GM12878 (cell line): ENCODE results near the gene HRH3. TPM values are rescaled to one million over a fixed set of nuclear protein-coding genes. Genes with fewer than 3 reads are reported as not detected.

Source experiments
- ATAC-seq: fragments of 200-7000 bp; cut with Tn5 transposase; 3 replicates; pipeline ENCODE4 v1.9.1; 2020; ENCODE audit warnings: mild to moderate bottlenecking, moderate library complexity
- BruUV-seq: library from RNA; stranded (reverse); fragments of 400-500 nt; replicated peaks from 2 replicates; lab custom pipeline; 2021; lab: Mats Ljungman, UMichigan
- CTCF ChIA-PET: fragments of 300-600 bp; sonication (Branson Sonifier 250); formaldehyde crosslinking; extraction: SDS; loops from one replicate; lab custom pipeline; 2021; ENCODE audit warnings: inconsistent platforms; lab: Yijun Ruan, JAX
- POLR2A ChIA-PET: fragments of 350-600 bp; formaldehyde crosslinking; extraction: SDS; loops from one replicate; lab custom pipeline; 2021; ENCODE audit warnings: inconsistent platforms; lab: Charles Lee
- RAD21 ChIA-PET: fragments of 300-600 bp; sonication (Branson Sonifier 250); formaldehyde crosslinking; loops from one replicate; lab custom pipeline; 2023; ENCODE audit warnings: antibody characterized with exemption; ENCODE audit not compliant: unreplicated experiment; lab: Charles Lee
- SMC1A ChIA-PET: fragments of 300-600 bp; sonication (Branson Sonifier 250); formaldehyde crosslinking; loops from one replicate; lab custom pipeline; 2023; ENCODE audit not compliant: unreplicated experiment, uncharacterized antibody; lab: Charles Lee
- DNase-seq: peaks from one replicate; pipeline ENCODE4 v3.0.0-alpha.2; 2011; ENCODE audit warnings: low read depth, low spot score
- FAIRE-seq: peaks from 3 replicates; lab custom pipeline; 2011; peaks lifted over from hg19 to GRCh38; lab: Jason Lieb, UNC
- H2AFZ ChIP-seq: 2 replicates; pipeline ENCODE4 v1.6.0; 2011; ENCODE audit warnings: low read depth, low read length, control low read depth; ENCODE audit not compliant: control insufficient read depth
- H3K27ac ChIP-seq: 2 replicates; pipeline ENCODE4 v1.5.1; 2011; ENCODE audit warnings: control low read depth; ENCODE audit not compliant: control insufficient read depth, insufficient read depth
- H3K27me3 ChIP-seq, 2 experiments: replicated peaks in 1 of 2; 2 replicates each; pipeline versions ENCODE4 v1.6.0 to v1.6.1; 2011; ENCODE audit warnings: low read length in 1 of 2; ENCODE audit not compliant: control insufficient read depth in 2 of 2, insufficient read depth in 2 of 2
- H3K36me3 ChIP-seq, 2 experiments: 2 replicates each; pipeline ENCODE4 v1.5.1; 2011; ENCODE audit warnings: low read length in 1 of 2; ENCODE audit not compliant: control insufficient read depth in 2 of 2, insufficient read depth in 2 of 2
- H3K4me1 ChIP-seq: 2 replicates; pipeline ENCODE4 v1.6.1; 2011; ENCODE audit warnings: mild to moderate bottlenecking, low read length, moderate library complexity, mixed read lengths; ENCODE audit not compliant: control insufficient read depth, insufficient read depth
- H3K4me2 ChIP-seq: 2 replicates; pipeline ENCODE4 v1.6.0; 2011; ENCODE audit warnings: control low read depth; ENCODE audit not compliant: control insufficient read depth, insufficient read depth
- H3K4me3 ChIP-seq: fragments of 200-600 bp; sonication (generic); 2 replicates; pipeline ENCODE4 v1.5.1; 2016
- H3K79me2 ChIP-seq: 2 replicates; pipeline ENCODE4 v1.6.0; 2011; ENCODE audit warnings: low read length; ENCODE audit not compliant: control insufficient read depth, insufficient read depth
- H3K9ac ChIP-seq: 2 replicates; pipeline ENCODE4 v1.8.0; 2011; ENCODE audit warnings: low read length, control low read depth, mixed read lengths; ENCODE audit not compliant: control insufficient read depth, insufficient read depth
- H3K9me3 ChIP-seq: replicated peaks from 3 replicates; pipeline ENCODE4 v1.5.1; 2011; ENCODE audit warnings: mild to moderate bottlenecking, low read length; ENCODE audit not compliant: control insufficient read depth, insufficient read depth
- H4K20me1 ChIP-seq: 2 replicates; pipeline ENCODE4 v1.6.0; 2011; ENCODE audit not compliant: control insufficient read depth, insufficient read depth
- EGR1 ChIP-seq, 2 experiments: IDR thresholded peaks; 1 replicate in 1 of 2; 2 replicates in 1 of 2; pipeline ENCODE4 v1.6.1; 2011 to 2012; ENCODE audit warnings: low read depth in 2 of 2, low read length in 2 of 2, borderline replicate concordance in 1 of 2, mild to moderate bottlenecking in 1 of 2, moderate library complexity in 1 of 2
- HDGF ChIP-seq: fragments of 450-650 bp; IDR thresholded peaks from 2 replicates; pipeline ENCODE4 v1.6.1; 2016; ENCODE audit warnings: antibody characterized with exemption
- JUND ChIP-seq: IDR thresholded peaks from 2 replicates; pipeline ENCODE4 v1.6.1; 2012; ENCODE audit warnings: low read depth, mild to moderate bottlenecking, low read length, improper control_type of control experiment, moderate library complexity
- MEF2A ChIP-seq: IDR thresholded peaks from 2 replicates; pipeline ENCODE4 v1.6.1; 2011; ENCODE audit warnings: low read depth, mild to moderate bottlenecking, low read length, moderate library complexity; ENCODE audit not compliant: insufficient read depth
- NFIC ChIP-seq: IDR thresholded peaks from 2 replicates; pipeline ENCODE4 v1.6.1; 2012; ENCODE audit warnings: low read depth, mild to moderate bottlenecking, inconsistent platforms, low read length, moderate library complexity
- NFXL1 ChIP-seq: fragments of 450-650 bp; IDR thresholded peaks from 2 replicates; pipeline ENCODE4 v1.6.1; 2017; ENCODE audit warnings: antibody characterized with exemption, mild to moderate bottlenecking, borderline replicate concordance
- POLR2A ChIP-seq: IDR thresholded peaks from 2 replicates; pipeline ENCODE4 v1.6.1; 2011; ENCODE audit warnings: low read depth, mild to moderate bottlenecking, low read length
- RAD21 ChIP-seq: IDR thresholded peaks from 2 replicates; pipeline ENCODE4 v1.6.1; 2011; ENCODE audit warnings: mild to moderate bottlenecking, low read depth, low read length, moderate library complexity; ENCODE audit not compliant: insufficient read depth
- SIN3A ChIP-seq: IDR thresholded peaks from 2 replicates; pipeline ENCODE4 v1.6.1; 2012; ENCODE audit warnings: low read depth, low read length, improper control_type of control experiment
- TCF12 ChIP-seq: IDR thresholded peaks from 2 replicates; pipeline ENCODE4 v1.6.1; 2011; ENCODE audit warnings: low read depth, mild to moderate bottlenecking, low read length
- ZBED1 ChIP-seq: IDR thresholded peaks from 2 replicates; pipeline ENCODE4 v1.6.1; 2016; ENCODE audit warnings: borderline replicate concordance
- WGBS: methylation state at CpG from one replicate; pipeline ENCODE4 v1.1.6; 2016; ENCODE audit warnings: low lambda C conversion rate; ENCODE audit not compliant: insufficient replicate concordance, insufficient coverage; ENCODE audit errors: missing lambda C conversion rate; 5-methylcytosine and 5-hydroxymethylcytosine counted together
- in situ Hi-C: fragments of 300-500 bp; cut with MboI; formaldehyde crosslinking; loops from 9 replicates; pipeline ENCODE4 v1.14.3; 2018; ENCODE audit warnings: mixed read lengths
- intact Hi-C: fragments of 100-400 bp; cut with micrococcal nuclease; formaldehyde crosslinking; loops from one replicate; pipeline ENCODE4 v1.14.2; 2022; ENCODE audit not compliant: unreplicated experiment
- polyA plus RNA-seq, 11 experiments: library from polyadenylated mRNA; depleted of rRNA in 4 of 11; unstranded in 6 of 11; stranded (reverse) in 5 of 11; fragments of >200 nt; fragmentation: Nextera tagmentation in 4 of 11; fragmentation: Illumina TruSeq in 1 of 11; extraction: Ambion mirVana in 4 of 11; extraction: Trizol in 1 of 11; gene quantifications; 1 replicate in 1 of 11; 2 replicates in 10 of 11; pipeline versions ENCODE4 v1.2.1 to v1.2.3, GENCODE V29; 2011 to 2016; ENCODE audit warnings: inconsistent platforms in 2 of 11, missing spikeins in 2 of 11, low read depth in 1 of 11
- total RNA-seq, 4 experiments: library from RNA; depleted of rRNA in 3 of 4; stranded (reverse); fragments of >200 nt in 3 of 4; fragmentation: Illumina TruSeq in 1 of 4; extraction: Trizol in 1 of 4; gene quantifications; 2 replicates each; pipeline versions ENCODE4 v1.2.1 to v1.2.3, GENCODE V29; 2013 to 2021
- TF ChIP-seq, protein P1 (sequence below): fragments of 450-650 bp; IDR thresholded peaks from 2 replicates; pipeline ENCODE4 v1.6.1; 2017; ENCODE audit warnings: borderline replicate concordance
- TF ChIP-seq, protein P2 (sequence below): fragments of 450-650 bp; formaldehyde crosslinking; IDR thresholded peaks from 2 replicates; pipeline ENCODE4 v1.5.0; 2022; ENCODE audit warnings: mild to moderate bottlenecking, missing genetic modification characterization
- TF ChIP-seq, protein P3 (sequence below): fragments of 450-650 bp; formaldehyde crosslinking; IDR thresholded peaks from 2 replicates; pipeline ENCODE4 v1.4.0; 2020; ENCODE audit warnings: mild to moderate bottlenecking, moderate library complexity
- TF ChIP-seq, protein P4 (sequence below), 3 experiments: IDR thresholded peaks in 2 of 3; conservative IDR thresholded peaks in 1 of 3; 2 replicates each; pipeline ENCODE4 v1.5.1; 2011; ENCODE audit warnings: low read depth in 3 of 3, low read length in 3 of 3, mild to moderate bottlenecking in 3 of 3, control low read depth in 2 of 3, moderate library complexity in 2 of 3, inconsistent platforms in 1 of 3, mixed read lengths in 1 of 3; ENCODE audit not compliant: control insufficient read depth in 2 of 3, insufficient read depth in 1 of 3; ENCODE audit errors: extremely low read depth in 1 of 3

The HRH3 gene
- total and polyA plus RNA-seq, 10 of the 15 experiments (the other 5 are each of a cell fraction or from before 2014, with no cell fraction given) = not detected

DNA sequence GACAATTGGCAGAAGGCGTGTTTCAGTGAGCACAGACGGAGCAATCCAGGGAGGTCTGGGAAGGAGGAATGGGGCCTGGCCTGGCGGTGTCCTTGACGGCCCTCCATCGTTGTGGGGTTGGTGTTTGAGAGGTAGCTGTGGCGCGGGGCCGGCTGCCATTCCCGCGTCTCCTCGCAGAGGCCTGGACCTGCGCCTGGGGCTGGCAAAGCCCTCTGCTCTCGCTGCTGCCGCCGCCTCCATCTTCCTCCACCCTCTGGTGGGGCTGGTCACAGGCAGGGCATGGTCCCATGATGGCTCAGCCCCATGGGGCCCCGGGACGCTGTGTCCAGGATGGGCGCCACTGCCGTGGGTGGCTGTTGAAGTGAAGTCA, 25.8 kb upstream of the HRH3 start:
- no peak overlapping the region for H3K4me2 ChIP-seq
- ChIA-PET SMC1A (no interaction called here), POLR2A (no interaction called here), CTCF (no interaction called here), RAD21 (no interaction called here)
- H3K79me2 ChIP-seq = peaks cover 5% of the 10 kb centered on the region
- intact Hi-C loops (no loop called here), in situ Hi-C loops (no loop called here)
- DNase-seq = no peak
- 90% methylated on average over 19 of the region's 19 CpGs for WGBS
- no peaks in the 10 kb centered on the region; a peak in 2 of 4 replicates for H3K36me3 ChIP-seq
- H3K4me3 ChIP-seq = no peak overlapping the region
- H3K27ac ChIP-seq = no peak overlapping the region
- ATAC-seq = no peak
- no TSS peak for BruUV-seq
- no peaks in the 10 kb centered on the region; the same call in 1 of the 2 replicates for H4K20me1 ChIP-seq
- no peak for FAIRE-seq
- H3K9me3 ChIP-seq = no peaks in the 10 kb centered on the region
- no peak overlapping the region for H3K9ac ChIP-seq
- TF ChIP-seq JUND (no peak), NFIC (no peak), ZBED1 (no peak), HDGF (no peak), MEF2A (no peak), POLR2A (no peak), SIN3A (no peak), NFXL1 (no peak), RAD21 (no peak), TCF12 (no peak), EGR1 (IDR thresholded peaks at IDR 0.05; ENCODE audit: borderline replicate concordance in 1 of 2, low read depth in 2 of 2, low read length in 2 of 2) (no peak)
- TF ChIP-seq, protein P1, sequence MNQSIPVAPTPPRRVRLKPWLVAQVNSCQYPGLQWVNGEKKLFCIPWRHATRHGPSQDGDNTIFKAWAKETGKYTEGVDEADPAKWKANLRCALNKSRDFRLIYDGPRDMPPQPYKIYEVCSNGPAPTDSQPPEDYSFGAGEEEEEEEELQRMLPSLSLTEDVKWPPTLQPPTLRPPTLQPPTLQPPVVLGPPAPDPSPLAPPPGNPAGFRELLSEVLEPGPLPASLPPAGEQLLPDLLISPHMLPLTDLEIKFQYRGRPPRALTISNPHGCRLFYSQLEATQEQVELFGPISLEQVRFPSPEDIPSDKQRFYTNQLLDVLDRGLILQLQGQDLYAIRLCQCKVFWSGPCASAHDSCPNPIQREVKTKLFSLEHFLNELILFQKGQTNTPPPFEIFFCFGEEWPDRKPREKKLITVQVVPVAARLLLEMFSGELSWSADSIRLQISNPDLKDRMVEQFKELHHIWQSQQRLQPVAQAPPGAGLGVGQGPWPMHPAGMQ = no peak
- TF ChIP-seq, protein P2, sequence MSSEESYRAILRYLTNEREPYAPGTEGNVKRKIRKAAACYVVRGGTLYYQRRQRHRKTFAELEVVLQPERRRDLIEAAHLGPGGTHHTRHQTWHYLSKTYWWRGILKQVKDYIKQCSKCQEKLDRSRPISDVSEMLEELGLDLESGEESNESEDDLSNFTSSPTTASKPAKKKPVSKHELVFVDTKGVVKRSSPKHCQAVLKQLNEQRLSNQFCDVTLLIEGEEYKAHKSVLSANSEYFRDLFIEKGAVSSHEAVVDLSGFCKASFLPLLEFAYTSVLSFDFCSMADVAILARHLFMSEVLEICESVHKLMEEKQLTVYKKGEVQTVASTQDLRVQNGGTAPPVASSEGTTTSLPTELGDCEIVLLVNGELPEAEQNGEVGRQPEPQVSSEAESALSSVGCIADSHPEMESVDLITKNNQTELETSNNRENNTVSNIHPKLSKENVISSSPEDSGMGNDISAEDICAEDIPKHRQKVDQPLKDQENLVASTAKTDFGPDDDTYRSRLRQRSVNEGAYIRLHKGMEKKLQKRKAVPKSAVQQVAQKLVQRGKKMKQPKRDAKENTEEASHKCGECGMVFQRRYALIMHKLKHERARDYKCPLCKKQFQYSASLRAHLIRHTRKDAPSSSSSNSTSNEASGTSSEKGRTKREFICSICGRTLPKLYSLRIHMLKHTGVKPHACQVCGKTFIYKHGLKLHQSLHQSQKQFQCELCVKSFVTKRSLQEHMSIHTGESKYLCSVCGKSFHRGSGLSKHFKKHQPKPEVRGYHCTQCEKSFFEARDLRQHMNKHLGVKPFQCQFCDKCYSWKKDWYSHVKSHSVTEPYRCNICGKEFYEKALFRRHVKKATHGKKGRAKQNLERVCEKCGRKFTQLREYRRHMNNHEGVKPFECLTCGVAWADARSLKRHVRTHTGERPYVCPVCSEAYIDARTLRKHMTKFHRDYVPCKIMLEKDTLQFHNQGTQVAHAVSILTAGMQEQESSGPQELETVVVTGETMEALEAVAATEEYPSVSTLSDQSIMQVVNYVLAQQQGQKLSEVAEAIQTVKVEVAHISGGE = no peak
- TF ChIP-seq, protein P3, sequence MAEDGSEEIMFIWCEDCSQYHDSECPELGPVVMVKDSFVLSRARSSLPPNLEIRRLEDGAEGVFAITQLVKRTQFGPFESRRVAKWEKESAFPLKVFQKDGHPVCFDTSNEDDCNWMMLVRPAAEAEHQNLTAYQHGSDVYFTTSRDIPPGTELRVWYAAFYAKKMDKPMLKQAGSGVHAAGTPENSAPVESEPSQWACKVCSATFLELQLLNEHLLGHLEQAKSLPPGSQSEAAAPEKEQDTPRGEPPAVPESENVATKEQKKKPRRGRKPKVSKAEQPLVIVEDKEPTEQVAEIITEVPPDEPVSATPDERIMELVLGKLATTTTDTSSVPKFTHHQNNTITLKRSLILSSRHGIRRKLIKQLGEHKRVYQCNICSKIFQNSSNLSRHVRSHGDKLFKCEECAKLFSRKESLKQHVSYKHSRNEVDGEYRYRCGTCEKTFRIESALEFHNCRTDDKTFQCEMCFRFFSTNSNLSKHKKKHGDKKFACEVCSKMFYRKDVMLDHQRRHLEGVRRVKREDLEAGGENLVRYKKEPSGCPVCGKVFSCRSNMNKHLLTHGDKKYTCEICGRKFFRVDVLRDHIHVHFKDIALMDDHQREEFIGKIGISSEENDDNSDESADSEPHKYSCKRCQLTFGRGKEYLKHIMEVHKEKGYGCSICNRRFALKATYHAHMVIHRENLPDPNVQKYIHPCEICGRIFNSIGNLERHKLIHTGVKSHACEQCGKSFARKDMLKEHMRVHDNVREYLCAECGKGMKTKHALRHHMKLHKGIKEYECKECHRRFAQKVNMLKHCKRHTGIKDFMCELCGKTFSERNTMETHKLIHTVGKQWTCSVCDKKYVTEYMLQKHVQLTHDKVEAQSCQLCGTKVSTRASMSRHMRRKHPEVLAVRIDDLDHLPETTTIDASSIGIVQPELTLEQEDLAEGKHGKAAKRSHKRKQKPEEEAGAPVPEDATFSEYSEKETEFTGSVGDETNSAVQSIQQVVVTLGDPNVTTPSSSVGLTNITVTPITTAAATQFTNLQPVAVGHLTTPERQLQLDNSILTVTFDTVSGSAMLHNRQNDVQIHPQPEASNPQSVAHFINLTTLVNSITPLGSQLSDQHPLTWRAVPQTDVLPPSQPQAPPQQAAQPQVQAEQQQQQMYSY (CRISPR knock-in tag) = no peak
- TF ChIP-seq, protein P4, sequence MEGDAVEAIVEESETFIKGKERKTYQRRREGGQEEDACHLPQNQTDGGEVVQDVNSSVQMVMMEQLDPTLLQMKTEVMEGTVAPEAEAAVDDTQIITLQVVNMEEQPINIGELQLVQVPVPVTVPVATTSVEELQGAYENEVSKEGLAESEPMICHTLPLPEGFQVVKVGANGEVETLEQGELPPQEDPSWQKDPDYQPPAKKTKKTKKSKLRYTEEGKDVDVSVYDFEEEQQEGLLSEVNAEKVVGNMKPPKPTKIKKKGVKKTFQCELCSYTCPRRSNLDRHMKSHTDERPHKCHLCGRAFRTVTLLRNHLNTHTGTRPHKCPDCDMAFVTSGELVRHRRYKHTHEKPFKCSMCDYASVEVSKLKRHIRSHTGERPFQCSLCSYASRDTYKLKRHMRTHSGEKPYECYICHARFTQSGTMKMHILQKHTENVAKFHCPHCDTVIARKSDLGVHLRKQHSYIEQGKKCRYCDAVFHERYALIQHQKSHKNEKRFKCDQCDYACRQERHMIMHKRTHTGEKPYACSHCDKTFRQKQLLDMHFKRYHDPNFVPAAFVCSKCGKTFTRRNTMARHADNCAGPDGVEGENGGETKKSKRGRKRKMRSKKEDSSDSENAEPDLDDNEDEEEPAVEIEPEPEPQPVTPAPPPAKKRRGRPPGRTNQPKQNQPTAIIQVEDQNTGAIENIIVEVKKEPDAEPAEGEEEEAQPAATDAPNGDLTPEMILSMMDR (IDR thresholded peaks at IDR 0.05 in 2 of 3, conservative IDR thresholded peaks at IDR 0.05 in 1 of 3; ENCODE audit: control insufficient read depth in 2 of 3, extremely low read depth in 1 of 3, insufficient read depth in 1 of 3, low read depth in 3 of 3, low read length in 3 of 3) = no peak
- H3K27me3 ChIP-seq = no peaks in the 10 kb centered on the region
- H3K4me1 ChIP-seq = no peaks in the 10 kb centered on the region
- H2AFZ ChIP-seq = no peak overlapping the region
